Stomach smooth muscle (tissue), 2 donors: ENCODE results near the gene VAV2.
"Not testable (repeated sequence)": the region's sequence is repeated elsewhere in the genome, so short reads cannot be mapped to it uniquely, and the experiment has no call there.

Source experiments
- H3K27ac ChIP-seq: one replicate; pipeline ENCODE4 v1.7.0; 2013; ENCODE audit warnings: mild to moderate bottlenecking, low read length, inconsistent platforms
- H3K27me3 ChIP-seq, 2 donors: one replicate each; pipeline ENCODE4 v1.7.0; 2013; ENCODE audit warnings: low read length in 2 of 2; ENCODE audit not compliant: insufficient read depth in 2 of 2, control insufficient read depth in 1 of 2
- H3K36me3 ChIP-seq, 2 donors: one replicate each; pipeline ENCODE4 v1.7.0; 2013; ENCODE audit warnings: low read length in 2 of 2; ENCODE audit not compliant: control insufficient read depth in 2 of 2, insufficient read depth in 2 of 2
- H3K4me1 ChIP-seq: one replicate; pipeline ENCODE4 v1.7.0; 2013; ENCODE audit warnings: low read length; ENCODE audit not compliant: control insufficient read depth, insufficient read depth
- H3K4me3 ChIP-seq, 2 donors: one replicate each; pipeline ENCODE4 v1.7.0; 2013; ENCODE audit warnings: low read length in 2 of 2
- H3K9ac ChIP-seq, 2 donors: one replicate each; pipeline ENCODE4 v1.7.0; 2013; ENCODE audit warnings: low read length in 2 of 2, mild to moderate bottlenecking in 1 of 2
- H3K9me3 ChIP-seq, 2 donors: one replicate each; pipeline ENCODE4 v1.7.0; 2013; ENCODE audit warnings: low read length in 2 of 2; ENCODE audit not compliant: control insufficient read depth in 2 of 2
- donor health status: healthy.
- donor health status: Pancreatic carcinoma.

The VAV2 gene

GRCh38 chr9:133963166-133963565 is 29.0 kb downstream of the VAV2 start:
- H3K36me3 ChIP-seq = no peaks in the 10 kb centered on the region
- no peak overlapping the region for H3K4me3 ChIP-seq
- H3K27me3 ChIP-seq = peaks cover 0 to 7% of the 10 kb centered on the region in 2 donors
- H3K9ac ChIP-seq = no peak overlapping the region
- H3K9me3 ChIP-seq = no peaks in the 10 kb centered on the region
- H3K27ac ChIP-seq = no peak overlapping the region
- H3K4me1 ChIP-seq = peaks cover 7% of the 10 kb centered on the region

- no peak overlapping the region for H3K4me3 ChIP-seq
- H3K4me1 ChIP-seq = peaks cover 9% of the 10 kb centered on the region
- no peaks in the 10 kb centered on the region for H3K9me3 ChIP-seq
- H3K27me3 ChIP-seq = peaks cover 0 to 7% of the 10 kb centered on the region in 2 donors
- no peaks in the 10 kb centered on the region for H3K36me3 ChIP-seq
- H3K27ac ChIP-seq = no peak overlapping the region
- no peak overlapping the region for H3K9ac ChIP-seq
Measured at GRCh38 chr9:133962341-133962740, 29.8 kb downstream of the VAV2 start.

DNA sequence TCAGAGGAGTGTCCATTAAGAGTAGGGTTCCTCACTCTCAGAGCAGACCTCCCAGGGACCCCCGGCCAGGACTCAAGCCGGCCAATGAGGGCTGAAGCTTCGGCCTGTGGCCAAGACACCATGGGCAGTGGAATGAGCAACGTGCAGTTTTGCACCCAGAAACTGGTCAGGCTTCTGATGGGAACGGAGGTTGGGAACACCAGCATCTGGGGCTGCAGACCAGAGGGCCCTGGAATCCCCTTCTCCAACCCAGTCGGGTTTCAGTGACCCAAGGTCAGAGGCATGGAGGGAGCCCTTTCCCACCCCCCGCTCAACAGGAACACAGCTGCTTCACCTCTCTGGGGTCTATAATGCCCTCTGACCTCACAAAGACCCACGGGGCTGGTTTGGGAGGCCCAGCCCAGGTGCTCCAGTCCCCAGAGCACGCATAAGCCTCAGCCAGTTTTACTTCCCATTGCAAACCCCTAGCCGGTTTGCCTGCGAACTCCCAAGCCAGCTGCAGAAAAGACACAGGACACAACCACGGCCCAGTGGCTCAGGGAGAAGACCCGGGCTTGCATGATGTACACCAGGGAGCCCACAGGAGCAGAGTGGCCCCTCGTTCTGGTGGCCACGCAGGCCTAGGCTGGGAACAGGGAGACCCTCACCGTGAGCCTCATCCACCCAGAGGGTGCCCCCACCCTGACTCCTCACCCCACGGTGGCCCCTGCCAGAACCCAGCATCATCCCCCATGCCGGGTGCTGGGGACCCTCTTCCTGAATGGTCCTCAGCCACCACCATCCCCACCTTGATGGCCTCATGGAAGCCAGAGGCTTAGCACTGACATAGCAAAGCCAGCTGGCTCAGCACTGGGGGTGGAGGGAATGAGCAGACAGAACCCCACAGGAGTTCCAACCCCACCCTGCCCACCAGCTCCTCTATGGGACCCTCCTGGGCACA is 30.6 kb downstream of the VAV2 start:
- H3K9ac ChIP-seq = no peak overlapping the region
- no peak overlapping the region for H3K4me3 ChIP-seq
- H3K36me3 ChIP-seq = no peaks in the 10 kb centered on the region
- H3K4me1 ChIP-seq = peaks cover 15% of the 10 kb centered on the region
- peaks cover 0 to 7% of the 10 kb centered on the region in 2 donors for H3K27me3 ChIP-seq
- H3K27ac ChIP-seq = no peak overlapping the region
- H3K9me3 ChIP-seq = no peaks in the 10 kb centered on the region

DNA sequence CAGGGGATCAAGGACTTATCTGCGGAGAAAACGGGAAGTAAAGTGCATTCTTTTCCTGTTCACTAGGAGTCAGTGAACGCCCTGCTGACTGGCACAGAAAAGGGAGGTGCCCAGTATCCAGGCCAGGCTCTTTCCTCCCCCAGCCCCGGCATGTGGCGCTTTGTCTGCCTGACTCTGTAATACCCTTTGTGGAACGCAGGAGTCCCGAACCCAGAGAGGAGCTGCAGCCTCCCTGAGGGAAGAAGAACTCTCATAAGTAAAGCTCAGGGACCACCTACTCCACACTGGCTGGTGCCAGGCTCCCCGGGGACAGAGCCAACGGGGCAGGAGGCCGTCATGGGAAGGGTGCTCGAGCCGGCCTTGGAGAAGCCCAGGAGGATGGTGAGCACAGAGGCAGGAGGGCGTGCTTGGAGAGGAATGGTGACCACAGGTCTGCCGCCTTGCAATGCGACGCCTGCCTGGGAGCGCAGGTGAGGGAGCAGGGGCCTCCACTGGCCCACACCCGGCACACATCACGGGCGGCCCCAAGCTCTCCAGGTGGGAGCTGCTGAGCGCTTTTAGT is 31.5 kb downstream of the VAV2 start:
- Histone ChIP-seq H3K9me3 (no peaks in the 10 kb centered on the region), H3K27me3 (peaks cover 0 to 7% of the 10 kb centered on the region in 2 donors), H3K4me3 (no peak overlapping the region), H3K9ac (no peak overlapping the region), H3K27ac (no peak overlapping the region), H3K4me1 (peaks cover 20% of the 10 kb centered on the region), H3K36me3 (no peaks in the 10 kb centered on the region)

- Histone ChIP-seq H3K27ac (no peak overlapping the region), H3K27me3 (peaks cover 0 to 7% of the 10 kb centered on the region in 2 donors), H3K4me1 (peaks cover 21% of the 10 kb centered on the region), H3K36me3 (no peaks in the 10 kb centered on the region), H3K4me3 (no peak overlapping the region), H3K9me3 (no peaks in the 10 kb centered on the region), H3K9ac (no peak overlapping the region)
Measured at GRCh38 chr9:133959966-133960567, 32.1 kb downstream of the VAV2 start.

DNA sequence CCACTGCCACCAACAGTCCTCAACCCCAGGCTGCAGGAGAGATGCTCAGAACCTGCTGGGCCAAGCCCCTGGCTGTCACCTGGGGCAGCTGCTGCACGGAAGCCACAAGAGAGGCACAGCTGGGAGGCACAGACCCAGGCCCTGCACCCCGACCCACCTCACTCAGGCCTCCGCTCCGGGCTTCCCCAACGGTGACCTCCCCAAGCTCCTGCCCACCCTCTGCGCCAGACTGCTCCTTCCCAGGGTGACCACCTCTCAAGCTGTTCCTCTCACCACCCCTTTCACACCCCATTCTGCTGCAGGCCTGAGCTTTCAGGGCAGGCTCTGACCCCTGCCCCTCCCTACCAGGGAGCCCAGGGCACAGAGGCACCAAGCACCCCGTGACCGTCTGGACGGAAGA is 33.0 kb downstream of the VAV2 start:
- Histone ChIP-seq H3K9ac (no peak overlapping the region), H3K4me3 (no peak overlapping the region), H3K4me1 (peaks cover 26% of the 10 kb centered on the region), H3K27me3 (peaks cover 0 to 7% of the 10 kb centered on the region in 2 donors), H3K9me3 (no peaks in the 10 kb centered on the region), H3K27ac (no peak overlapping the region), H3K36me3 (no peaks in the 10 kb centered on the region)

DNA sequence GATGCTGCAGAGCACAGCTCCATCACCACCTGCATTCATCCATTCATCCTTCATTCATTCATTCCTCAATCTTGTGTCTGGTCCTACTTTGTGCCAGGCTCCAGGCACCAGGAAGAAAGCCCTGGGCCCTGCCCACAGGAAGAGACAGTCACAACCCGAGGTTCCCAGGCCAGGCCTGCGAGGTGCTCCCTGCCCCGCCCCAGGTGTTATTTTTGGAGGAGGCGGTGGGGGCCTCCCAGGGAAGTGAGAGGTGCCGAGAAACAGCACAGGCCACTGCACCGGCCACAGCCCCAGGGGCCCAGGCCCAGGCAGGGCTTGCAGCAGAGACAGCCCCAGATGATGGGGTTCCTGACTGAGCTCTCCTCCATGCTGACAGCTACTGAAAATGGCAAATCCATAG is 33.4 kb downstream of the VAV2 start:
- Histone ChIP-seq H3K27ac (no peak overlapping the region), H3K9ac (no peak overlapping the region), H3K4me3 (no peak overlapping the region), H3K9me3 (no peaks in the 10 kb centered on the region), H3K36me3 (no peaks in the 10 kb centered on the region), H3K4me1 (peaks cover 26% of the 10 kb centered on the region), H3K27me3 (peaks cover 0 to 7% of the 10 kb centered on the region in 2 donors)

- peaks cover 29% of the 10 kb centered on the region for H3K4me1 ChIP-seq
- H3K9me3 ChIP-seq, H3K27ac ChIP-seq: not testable (repeated sequence)
Measured at GRCh38 chr9:133957772-133958171, 34.4 kb downstream of the VAV2 start.

DNA sequence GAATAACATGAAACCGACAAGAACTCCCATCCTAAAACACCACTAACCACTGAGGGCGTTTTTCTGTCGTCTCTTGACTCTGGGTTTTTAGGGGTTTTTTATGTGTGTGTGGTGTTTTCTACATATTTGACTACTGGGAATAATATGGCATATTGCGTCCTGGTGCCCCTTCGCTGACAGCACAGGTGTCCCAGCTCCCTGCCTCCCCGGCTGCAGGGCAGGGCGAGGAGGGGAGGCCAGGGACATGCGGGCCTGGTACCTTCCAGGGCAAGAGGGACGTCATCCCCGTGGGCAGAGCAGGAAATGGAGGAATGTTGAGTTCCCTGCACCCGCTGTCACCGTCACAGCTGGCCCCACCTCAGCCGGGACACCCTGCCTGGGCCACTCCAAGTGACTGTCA is 34.8 kb downstream of the VAV2 start:
- Histone ChIP-seq H3K4me3 (no peak overlapping the region), H3K9me3 (no peaks in the 10 kb centered on the region), H3K4me1 (peaks cover 29% of the 10 kb centered on the region), H3K27ac (no peak overlapping the region), H3K9ac (no peak overlapping the region), H3K36me3 (no peaks in the 10 kb centered on the region), H3K27me3 (peaks cover 0 to 7% of the 10 kb centered on the region in 2 donors)

More at GRCh38 chr9:133957772-133958171, 34.4 kb downstream of the VAV2 start:
- H3K9ac ChIP-seq, H3K27me3 ChIP-seq, H3K36me3 ChIP-seq, H3K4me3 ChIP-seq: not testable (repeated sequence)

GRCh38 chr9:133956520-133957076 is 35.5 kb downstream of the VAV2 start:
- peaks cover 0 to 7% of the 10 kb centered on the region in 2 donors for H3K27me3 ChIP-seq
- no peak overlapping the region for H3K9ac ChIP-seq
- no peak overlapping the region for H3K27ac ChIP-seq
- H3K4me3 ChIP-seq = peak overlapping the region in 1 of 2 donors; percentile 15
- H3K36me3 ChIP-seq = no peaks in the 10 kb centered on the region
- no peaks in the 10 kb centered on the region for H3K9me3 ChIP-seq
- peaks cover 27% of the 10 kb centered on the region for H3K4me1 ChIP-seq
